DMS 273 treated with DMSO at 0.1 percent for 48 hours (cell line): ENCODE measurements around the gene PIBF1.
A peak's percentile ranks its signal among the peaks of the same experiment; 100 is the strongest.
"Not testable (repeated sequence)": the region's sequence is repeated elsewhere in the genome, so short reads cannot be mapped to it uniquely, and the experiment has no call there.

Source experiments
- DNase-seq: peaks from one replicate; lab custom pipeline; 2025; lab: John Stamatoyannopoulos, UW

Gene PIBF1, protein sequence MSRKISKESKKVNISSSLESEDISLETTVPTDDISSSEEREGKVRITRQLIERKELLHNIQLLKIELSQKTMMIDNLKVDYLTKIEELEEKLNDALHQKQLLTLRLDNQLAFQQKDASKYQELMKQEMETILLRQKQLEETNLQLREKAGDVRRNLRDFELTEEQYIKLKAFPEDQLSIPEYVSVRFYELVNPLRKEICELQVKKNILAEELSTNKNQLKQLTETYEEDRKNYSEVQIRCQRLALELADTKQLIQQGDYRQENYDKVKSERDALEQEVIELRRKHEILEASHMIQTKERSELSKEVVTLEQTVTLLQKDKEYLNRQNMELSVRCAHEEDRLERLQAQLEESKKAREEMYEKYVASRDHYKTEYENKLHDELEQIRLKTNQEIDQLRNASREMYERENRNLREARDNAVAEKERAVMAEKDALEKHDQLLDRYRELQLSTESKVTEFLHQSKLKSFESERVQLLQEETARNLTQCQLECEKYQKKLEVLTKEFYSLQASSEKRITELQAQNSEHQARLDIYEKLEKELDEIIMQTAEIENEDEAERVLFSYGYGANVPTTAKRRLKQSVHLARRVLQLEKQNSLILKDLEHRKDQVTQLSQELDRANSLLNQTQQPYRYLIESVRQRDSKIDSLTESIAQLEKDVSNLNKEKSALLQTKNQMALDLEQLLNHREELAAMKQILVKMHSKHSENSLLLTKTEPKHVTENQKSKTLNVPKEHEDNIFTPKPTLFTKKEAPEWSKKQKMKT

GRCh38 chr13:72781451-72782439 lies at the start of gene PIBF1, which contains the start of gene DIS3:
Gene PIBF1 (plus strand): TSS chr13:72782133. CDS start chr13:72783470, 1,337 bp downstream.
Gene DIS3 (minus strand): TSS chr13:72781900. CDS start chr13:72781832, 68 bp downstream.
- DNase-seq = peak; percentile 90

DNA sequence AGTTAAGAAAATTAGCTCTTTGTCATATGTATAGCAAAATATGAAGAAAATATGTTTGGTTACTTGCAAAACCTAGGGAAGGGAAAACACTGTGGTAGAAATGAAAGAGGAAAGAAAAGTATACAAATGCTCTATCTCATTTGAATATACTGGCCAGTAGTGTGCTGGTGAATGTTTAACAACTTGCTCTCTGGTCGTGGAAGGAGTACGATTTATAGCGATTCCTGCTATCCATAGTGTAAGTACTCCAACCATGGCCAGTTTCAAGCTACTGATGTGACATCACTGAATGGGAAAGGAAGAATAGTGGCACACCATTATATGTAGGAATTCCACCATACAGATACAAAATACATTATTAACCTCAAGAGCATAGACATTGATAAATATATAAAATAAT lies 44.9 kb upstream of the PIBF1 start:
- no peak for DNase-seq

DNA sequence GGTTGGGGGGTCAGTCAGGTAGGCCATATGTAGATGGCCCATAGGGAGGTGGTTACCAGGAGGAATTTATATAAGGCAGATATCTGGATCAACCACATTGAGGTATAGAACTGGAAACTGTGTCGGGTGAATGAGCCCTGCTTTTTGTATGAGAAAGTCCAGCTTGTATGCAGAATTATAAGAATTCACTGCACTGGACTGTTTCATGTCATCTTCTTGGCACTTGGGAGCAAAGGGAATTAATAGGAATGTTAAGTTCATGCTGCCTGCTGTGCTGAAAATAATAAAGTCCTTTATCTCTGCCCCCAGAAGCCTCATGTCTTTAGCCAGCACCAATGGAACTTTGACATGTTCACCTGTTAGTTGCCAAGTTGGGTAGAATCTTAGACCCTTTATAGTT lies 41.9 kb upstream of the PIBF1 start:
- DNase-seq = no peak

- no peak for DNase-seq
Measured at GRCh38 chr13:72745260-72745659, 36.7 kb upstream of the PIBF1 start.

DNA sequence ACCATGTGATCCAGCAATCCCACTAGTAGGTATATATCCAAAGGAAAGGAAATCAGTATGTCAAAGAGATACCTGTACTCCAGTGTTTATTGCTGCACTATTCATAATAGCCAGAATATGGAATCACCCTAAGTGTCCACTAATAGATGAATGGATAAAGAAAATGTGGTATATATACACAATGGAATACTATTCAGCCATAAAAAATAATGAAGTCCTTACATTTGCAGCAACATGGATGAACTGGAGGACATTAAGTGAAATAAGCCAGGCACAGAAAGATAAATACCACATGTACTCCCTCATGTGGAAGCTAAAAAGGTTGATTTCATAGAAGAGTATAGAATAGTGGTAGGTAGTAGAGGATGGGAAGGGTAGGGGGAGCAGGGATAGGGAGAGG lies 30.7 kb upstream of the PIBF1 start:
- DNase-seq = no peak

DNA sequence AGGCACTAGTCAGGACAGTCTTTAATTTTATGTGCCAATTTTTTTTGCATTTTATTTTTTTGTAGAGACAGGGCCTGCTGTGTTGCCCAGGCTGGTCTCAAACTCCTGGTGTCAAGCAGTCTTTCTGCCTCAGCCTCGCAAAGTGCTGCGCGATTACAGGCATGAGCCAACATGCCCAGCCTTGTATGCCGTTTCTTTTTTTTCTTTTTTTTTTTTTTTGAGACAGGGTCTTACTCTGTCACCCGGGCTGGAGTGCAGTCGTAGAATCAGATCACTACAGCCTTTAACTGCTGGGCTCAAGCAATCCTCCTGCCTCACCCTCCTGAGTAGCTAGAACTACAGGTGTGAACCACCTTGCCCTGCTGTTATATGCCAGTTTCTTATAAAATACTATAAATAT lies 27.8 kb upstream of the PIBF1 start:
- no peak for DNase-seq

DNA sequence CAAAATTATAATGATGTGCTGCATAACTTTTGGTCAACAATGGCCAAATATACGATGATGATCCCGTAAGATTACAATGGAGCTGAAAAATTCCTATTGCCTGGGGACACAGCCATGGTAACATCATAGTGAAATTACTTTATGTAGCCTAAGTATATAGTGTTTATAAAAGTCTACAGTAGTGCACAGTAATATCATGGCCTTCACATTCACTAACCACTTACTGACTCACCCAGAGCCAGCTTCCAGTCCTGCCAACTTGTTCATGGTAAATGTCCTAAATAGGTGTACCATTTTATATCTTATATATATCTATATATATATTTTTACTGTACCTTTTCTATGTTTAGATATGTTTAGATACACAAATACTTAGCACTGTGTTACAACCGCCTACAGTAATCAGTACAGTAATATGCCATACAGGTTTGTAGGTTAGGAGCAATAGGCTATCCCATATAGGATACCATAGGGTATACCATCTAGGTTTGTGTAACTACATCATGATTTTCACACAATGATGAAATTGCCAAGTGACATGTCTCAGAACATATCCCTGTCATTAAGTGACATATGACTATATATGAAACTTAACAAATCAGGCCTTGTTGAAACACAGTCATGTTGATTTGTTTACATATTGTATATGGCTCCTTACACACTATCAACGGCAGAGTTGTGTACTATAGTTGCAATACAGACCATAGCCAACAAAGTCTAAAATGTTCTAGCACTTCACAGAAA lies 24.0 kb upstream of the PIBF1 start:
- no peak for DNase-seq

DNA sequence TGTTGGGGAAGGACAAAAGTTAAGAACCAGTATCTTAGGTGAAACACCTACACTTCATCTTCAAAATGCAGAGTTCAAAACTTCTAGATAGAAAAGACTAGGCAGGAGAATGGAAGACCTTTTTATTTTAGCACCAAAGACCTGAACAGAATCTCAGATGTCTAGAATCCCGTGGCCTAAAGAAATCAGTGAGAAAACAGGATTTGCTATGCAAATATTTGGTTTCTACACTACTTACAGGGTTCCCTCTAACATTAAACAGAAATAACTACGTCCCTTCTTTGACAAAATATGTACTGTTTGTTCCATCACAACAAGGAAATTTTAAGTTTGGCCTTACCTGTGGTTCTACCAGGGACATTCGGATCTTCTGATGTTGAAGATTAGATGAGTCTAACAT lies 21.7 kb upstream of the PIBF1 start:
- no peak for DNase-seq

- no peak for DNase-seq
Measured at GRCh38 chr13:72763411-72763810, 18.5 kb upstream of the PIBF1 start.

GRCh38 chr13:72774019-72774418 lies 7.9 kb upstream of the PIBF1 start:
- DNase-seq = no peak

DNA sequence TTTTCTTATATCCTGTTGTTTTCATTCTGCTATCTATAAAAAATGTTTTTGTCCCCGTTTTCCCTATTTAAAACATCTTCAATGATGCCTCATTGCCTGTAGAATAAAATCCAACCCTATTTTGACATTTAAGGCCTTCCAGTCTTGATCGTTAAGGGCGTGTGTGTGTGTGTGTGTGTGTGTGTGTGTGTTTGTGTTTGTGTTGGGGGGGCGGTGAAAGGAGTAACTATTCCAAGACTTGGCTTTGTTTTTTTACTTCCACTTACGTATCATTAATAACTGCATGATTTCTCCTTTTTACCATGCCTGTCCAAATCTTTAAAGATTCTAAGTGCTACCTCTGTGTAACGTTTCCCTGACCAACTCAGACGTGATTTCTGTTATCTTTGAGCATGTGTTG lies 784 bp downstream of the PIBF1 start:
- DNase-seq = no peak

- not testable (repeated sequence) for DNase-seq
Measured at GRCh38 chr13:72784679-72785078, 2.7 kb downstream of the PIBF1 start.

DNA sequence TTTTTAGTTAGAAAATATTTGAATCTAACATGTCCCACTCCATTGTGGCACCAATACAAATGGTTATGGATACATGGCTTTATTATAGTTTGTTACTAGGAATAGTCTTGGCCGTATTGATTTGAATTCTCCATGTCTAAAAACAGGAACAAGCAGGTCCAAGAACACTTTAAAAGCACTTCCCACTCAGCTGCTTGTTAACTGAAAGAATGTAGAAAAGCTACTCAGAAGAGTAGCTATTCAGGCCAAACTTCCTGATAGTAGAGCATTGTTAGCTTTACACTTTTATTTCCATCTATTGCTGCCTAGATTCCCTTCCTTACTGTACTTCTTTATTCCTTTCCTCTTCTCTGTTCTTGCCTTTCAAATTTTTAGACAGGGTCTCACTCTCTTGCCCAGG lies 6.9 kb downstream of the PIBF1 start:
- DNase-seq = no peak

DNA sequence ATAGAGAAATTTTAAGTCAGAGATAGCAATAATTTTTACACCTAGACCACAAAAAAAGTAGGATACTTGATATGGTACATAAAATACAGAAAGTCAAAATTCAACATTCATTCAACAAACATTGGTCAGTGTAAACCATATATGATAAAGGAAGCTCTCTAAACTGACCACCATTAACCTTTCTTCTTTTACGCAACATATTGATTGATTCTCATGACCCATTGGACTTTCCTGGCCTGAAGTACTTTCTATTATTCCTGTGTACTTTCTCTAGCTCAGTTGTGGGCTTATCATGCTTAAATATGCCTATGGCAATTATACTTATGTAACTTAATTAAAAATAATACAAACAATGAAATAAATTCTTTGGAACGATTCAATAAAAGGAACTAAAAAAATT lies 10.7 kb downstream of the PIBF1 start:
- no peak for DNase-seq

- no peak for DNase-seq
Measured at GRCh38 chr13:72798817-72799216, 16.9 kb downstream of the PIBF1 start.

DNA sequence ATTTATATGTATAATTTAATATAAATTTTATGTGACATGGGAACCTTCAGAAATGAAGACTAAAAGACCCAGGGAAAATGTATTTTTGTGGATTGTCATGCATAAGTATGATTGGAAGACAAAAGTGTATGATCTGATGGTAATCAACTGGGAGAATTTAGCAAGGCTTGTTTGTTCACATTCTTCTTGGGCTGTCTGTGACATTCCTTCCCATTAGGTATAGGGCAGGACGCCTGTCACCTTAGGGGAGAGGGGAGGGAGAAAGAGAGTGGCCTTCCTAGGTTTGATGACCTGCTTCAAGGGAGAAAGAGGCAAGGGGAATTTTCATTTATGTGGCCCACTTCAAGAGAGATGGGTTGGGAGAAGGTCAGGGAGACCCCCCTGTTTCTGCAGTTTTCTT lies 22.4 kb downstream of the PIBF1 start:
- DNase-seq = no peak

DNA sequence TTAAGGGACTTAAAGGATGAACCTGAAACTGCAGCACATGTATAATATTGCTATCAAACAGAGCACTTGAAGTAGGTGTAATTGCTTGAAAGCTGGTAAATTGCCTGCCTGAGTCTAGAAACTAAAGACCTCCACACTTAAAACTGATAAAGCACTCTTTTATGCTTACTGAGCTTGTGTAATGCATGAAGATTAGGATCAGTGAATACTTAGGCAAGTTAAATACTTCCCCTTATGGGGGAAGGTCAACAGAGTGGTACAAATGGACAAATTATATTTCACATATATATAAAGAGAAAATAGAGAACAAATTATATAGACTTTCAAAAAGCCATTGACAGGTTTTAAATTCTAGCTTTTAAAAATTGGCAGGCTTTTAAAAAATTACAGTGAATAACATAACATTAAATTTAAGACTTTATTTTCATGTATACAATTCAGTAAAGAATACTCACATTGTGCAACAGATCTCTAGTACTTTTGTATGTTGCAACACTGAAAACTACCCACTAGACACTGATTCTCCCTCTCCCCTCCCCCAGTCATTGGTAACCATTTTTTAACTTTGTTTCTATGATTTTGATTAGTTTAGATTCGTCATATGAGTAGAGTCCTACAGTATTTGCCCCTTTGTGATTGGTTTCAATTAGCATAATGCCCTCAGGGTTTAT lies 23.9 kb downstream of the PIBF1 start:
- no peak for DNase-seq

DNA sequence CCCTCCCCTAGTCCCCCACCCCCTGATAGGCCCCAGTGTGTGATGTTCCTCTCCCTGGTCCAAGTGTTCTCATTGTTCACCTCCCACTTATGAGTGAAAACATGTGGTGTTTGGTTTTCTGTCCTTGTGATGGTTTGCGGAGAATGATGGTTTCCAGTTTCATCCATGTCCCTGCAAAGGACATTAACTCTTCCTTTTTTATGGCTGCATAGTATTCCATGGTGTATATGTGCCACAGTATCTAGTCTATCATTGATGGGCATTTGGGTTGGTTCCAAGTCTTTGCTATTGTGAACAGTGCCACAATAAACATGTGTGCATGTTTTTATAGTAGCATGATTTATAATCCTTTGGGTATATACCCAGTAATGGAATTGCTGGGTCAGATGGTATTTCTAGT lies 24.6 kb downstream of the PIBF1 start:
- not testable (repeated sequence) for DNase-seq

- DNase-seq = no peak
Measured at GRCh38 chr13:72808917-72809500, 27.1 kb downstream of the PIBF1 start.

GRCh38 chr13:72820156-72820897 lies 38.4 kb downstream of the PIBF1 start:
- no peak for DNase-seq
